Renal cortex interstitium (tissue), 11 donors: ENCODE data around the gene GRM4. TPM values are rescaled to one million over a fixed set of nuclear protein-coding genes. Genes with fewer than 3 reads are reported as not detected.

Experiments used
- DNase-seq, 11 donors: peaks; one replicate each; pipeline ENCODE4 v3.0.0-alpha.2; 2013; ENCODE audit warnings: low read depth in 9 of 11, low spot score in 4 of 11; ENCODE audit errors: extremely low read depth in 1 of 11
- polyA plus RNA-seq, 3 donors: library from polyadenylated mRNA; unstranded; fragments of 120-200 nt; gene quantifications; one replicate each; pipeline ENCODE4 v1.2.1, GENCODE V29; 2013; ENCODE audit not compliant: insufficient read length in 3 of 3

The GRM4 gene
- polyA plus RNA-seq, 3 donors: 0.53 to 0.74 (median 0.53) TPM

GRCh38 chr6:34071884-34072379, 74.0 kb downstream of the GRM4 start:
- DNase-seq: no peak

GRCh38 chr6:34071136-34071883, 74.6 kb downstream of the GRM4 start:
- no peak for DNase-seq

DNA sequence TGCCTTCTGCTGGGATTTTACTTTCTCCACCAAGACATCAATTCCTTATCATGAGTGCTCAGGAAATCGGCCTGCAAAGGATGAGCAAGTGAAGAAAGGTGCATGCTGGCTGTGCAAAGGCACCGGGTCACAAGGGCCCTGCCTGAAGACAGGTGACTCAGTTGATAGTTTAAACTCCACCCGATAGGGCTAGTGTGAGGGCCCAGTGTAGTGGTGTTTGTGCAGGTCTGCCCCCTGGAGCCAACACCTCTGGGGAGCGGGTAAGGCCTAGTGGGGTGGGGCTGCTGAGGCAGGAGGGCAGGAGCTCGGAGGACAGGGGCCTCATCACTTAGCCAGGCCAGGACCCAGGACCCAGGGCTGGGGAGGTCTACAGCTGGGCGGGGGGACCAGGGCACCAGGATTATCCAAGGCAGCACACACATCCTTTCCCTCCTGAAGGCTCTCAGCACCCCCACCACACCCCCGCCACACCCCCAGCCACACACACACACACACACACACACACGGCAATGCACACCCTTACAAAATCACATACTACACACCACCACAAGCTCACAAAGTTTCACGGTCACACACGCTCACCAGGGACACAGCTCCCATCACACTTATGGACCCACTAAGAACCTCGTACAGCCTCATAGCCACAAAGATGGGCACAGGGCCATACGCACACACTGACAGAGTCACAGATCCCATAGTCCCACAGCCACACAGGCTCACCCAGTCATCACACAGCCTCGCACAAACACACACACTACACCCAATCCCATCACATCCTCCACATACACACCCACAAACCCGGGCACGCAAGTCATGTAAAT, 75.4 kb downstream of the GRM4 start:
- no peak for DNase-seq

DNA sequence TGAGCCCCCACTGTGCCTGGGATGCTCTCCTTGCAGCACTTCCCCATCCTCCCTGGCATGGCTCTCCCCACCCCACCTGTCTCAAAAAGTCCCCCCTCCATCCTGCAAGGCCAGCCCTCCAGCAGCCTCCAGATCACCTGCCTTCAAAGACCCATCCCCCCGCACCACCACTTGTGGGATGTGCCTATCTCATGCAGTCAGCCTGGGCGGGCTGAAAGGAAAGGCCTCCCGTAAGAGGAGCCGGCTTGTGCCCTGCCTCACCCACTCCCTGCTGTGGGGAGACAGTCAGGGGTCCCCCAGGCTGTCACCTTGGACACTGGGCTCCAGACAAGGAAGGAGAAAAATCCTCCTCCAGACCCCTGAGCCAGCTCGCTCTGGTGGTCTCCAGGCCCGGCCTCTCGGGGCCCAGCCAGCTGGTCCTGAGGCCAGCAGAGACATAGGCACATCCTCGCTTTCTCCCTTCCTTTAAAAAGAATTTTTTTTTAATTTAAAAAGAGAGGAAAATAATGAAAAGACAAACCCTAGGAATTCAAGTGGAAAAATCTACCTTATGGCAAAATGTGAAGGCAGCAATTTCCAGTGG, 77.3 kb downstream of the GRM4 start:
- no peak for DNase-seq

- DNase-seq: no peak
Measured at GRCh38 chr6:34067814-34068213, 78.1 kb downstream of the GRM4 start.

DNA sequence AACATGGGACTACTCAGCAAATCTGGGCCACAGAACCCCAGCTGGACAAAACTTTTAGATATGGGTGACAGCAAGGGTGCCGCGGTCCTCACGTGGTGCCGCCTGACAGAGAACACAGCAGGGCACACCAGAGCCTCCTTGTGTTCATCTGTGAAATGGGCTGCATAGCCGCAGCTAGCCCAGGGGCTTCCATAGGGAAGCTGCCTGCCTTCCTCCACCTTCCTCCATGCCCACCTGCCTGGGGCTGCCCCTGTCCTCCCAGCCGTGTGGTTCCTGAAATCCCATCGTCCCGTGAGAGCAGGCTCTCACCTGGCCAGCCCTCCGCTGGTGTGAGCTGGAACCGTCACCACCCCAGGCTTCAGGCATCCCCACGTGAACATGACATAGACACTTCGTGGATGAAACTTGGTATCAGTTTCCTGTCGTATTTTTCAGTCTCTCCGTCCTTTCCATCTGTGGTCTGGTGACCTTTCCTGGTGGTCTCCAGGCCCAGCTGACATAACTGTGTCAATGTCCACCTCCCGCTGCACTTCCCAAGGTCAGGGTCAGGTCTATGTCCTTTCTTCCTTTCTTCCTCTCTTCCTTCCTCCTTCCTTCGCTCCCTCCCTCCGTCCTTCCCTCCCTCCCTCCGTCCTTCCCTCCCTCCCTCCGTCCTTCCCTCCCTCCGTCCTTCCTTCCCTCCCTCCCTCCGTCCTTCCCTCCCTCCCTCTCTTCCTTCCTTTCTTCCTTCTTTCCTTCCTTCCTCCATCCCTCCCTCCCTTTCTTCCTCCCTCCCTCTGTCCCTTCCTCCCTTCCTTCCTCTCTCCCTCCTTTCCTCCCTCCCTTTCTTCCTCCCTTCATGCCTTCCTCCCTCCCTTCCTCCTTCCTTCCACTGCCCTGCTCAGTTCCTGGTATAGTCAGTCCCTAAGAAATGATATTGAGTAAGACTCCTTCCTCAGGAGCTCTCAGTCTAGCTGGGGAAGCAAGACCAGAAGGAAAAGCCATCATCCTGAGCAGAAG, 78.8 kb downstream of the GRM4 start:
- DNase-seq: no peak

GRCh38 chr6:34066218-34066571, 79.7 kb downstream of the GRM4 start:
- no peak for DNase-seq

DNA sequence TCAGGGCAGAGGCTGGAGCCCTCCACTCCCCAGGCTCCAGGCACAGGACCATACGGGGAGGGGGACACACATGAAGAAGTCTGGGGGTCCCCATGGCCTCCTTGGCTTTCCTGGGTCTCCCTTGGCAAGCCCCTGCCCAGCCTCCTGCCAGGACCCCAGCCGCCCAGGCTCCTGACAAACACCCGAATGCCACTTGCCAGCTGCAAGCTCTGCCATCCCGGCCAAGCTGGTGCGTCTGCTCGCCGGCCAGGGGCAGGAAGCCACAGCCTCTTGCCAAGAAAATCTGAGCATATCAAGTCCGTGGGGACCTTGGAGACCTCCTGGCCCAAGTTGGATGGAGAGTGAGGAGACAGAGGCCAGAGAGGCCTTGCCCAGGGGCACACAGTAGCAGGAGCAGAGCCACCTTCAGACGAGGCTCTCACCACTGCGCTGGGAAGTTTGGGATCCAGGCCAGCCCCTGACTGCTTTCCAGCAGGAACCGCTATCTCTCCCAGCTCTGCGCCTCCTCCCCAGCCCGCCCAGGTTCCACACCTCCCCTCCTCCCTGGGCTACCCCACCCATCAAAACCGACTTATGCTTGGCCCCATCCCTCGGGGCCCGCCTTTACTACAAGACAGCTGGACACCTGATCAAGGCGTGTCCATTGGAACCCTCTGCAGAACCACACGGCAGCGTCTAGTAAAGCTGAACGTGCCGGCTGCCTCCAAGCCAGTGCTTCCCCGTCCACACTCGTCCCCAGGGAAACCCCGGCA, 80.2 kb downstream of the GRM4 start:
- DNase-seq: no peak

- DNase-seq: no peak
Measured at GRCh38 chr6:34064675-34065074, 81.2 kb downstream of the GRM4 start.

GRCh38 chr6:34063651-34064050, 82.2 kb downstream of the GRM4 start:
- no peak for DNase-seq

- no peak for DNase-seq
Measured at GRCh38 chr6:34062815-34063214, 83.1 kb downstream of the GRM4 start.

DNA sequence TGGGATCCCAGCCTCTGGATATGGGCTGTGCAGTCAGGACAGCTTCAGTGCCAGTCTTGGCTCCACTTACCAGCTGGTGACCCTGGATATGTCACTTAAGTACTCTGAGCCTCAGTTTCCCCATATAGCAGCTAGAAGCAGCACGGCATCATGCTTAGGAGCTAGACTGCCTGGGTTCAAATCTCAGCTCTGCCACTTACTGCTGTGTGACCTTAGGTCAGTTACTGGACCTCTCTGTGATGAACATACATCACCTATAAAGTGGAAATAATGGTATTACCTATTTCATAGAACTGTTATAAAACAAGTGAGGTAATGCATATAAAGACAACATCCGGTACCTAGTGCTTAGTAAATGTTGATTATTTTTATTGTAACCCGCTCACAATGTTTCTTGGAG, 83.7 kb downstream of the GRM4 start:
- no peak for DNase-seq

DNA sequence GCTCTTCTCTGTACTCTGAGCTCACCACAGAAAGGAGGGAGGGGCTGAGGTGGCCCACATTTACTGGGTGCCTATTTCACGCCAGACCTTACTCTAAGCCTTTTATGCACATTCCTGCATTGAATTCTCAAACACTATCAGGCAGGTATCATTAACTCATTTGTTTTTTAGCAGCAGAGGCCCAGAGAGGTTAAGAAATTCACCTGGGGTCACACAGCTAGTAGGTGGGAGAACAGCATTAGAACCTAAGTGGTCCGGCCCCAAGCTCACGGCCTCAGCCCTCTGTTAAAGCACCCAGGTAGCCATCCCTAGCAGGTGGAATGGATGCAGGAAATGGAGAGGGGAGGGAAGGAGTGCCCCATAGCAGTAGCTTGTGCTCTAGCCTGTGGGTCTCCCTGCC, 84.5 kb downstream of the GRM4 start:
- DNase-seq: no peak

DNA sequence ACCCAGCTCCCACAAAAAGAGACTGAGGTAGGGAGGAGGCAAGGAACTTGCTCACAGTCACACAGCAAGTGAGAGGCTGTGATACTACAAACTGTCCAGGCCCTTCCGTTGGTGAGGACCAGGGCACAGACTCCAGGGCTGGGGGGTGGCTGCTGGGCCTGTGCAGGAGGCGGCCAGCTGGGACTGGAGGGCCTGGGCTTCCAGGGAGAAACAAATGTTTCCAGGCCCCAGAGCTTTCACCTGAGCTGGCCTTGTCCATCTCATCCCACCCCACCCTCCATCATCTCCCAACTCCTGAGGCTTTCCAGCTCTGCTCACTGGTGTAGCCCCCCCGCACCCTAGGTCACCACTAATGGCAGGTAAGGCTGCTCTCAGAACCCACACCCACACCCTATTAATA, 86.0 kb downstream of the GRM4 start:
- DNase-seq: no peak

- no peak for DNase-seq
Measured at GRCh38 chr6:34059136-34059731, 86.7 kb downstream of the GRM4 start.

GRCh38 chr6:34057790-34058189, 88.1 kb downstream of the GRM4 start:
- DNase-seq: no peak

DNA sequence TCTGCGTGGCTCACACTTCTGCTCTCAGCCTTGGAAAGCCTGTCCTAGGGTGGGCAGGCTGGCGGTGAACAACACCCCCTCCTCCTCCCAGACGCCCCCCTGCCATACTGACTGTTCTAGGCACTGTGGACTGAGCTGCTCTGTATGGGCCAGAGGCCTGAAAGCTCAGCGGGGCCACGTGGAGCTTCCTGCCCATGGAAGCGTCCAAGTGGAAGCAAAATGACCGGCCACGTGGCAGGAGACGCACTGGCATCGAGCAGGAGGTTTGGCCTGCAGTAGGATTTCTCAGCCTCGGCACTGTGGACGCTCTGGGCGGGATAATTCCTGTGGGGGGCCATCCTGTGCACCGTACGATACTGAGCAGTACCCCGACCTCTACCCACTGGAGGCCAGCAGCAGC, 88.7 kb downstream of the GRM4 start:
- no peak for DNase-seq
